IMR-90 (cell line): Measurements from ENCODE around the gene CDH13.

Experiments used
- BHLHE40 ChIP-seq: fragments of 150-350 bp; IDR thresholded peaks from 2 replicates; pipeline ENCODE4 v1.6.1; 2016; ENCODE audit warnings: mild to moderate bottlenecking, low read depth, low read length
- CEBPB ChIP-seq: IDR thresholded peaks from 2 replicates; pipeline ENCODE4 v1.6.1; 2012; ENCODE audit warnings: low read depth, low read length, improper control_type of control experiment
- CTCF ChIP-seq: conservative IDR thresholded peaks from 2 replicates; pipeline ENCODE4 v1.5.1; 2012; ENCODE audit warnings: mild to moderate bottlenecking, low read depth, low read length, improper control_type of control experiment
- FOS ChIP-seq: fragments of 150-350 bp; IDR thresholded peaks from 2 replicates; pipeline ENCODE4 v1.6.1; 2016; ENCODE audit warnings: low read depth, low read length
- MAFK ChIP-seq: IDR thresholded peaks from 2 replicates; pipeline ENCODE4 v1.6.1; 2012; ENCODE audit warnings: low read depth, low read length, improper control_type of control experiment
- MAZ ChIP-seq: IDR thresholded peaks from 2 replicates; pipeline ENCODE4 v1.6.1; 2012; ENCODE audit warnings: low read depth, mild to moderate bottlenecking, low read length, improper control_type of control experiment, moderate library complexity, borderline replicate concordance
- MXI1 ChIP-seq: IDR thresholded peaks from 2 replicates; pipeline ENCODE4 v1.6.1; 2012; ENCODE audit warnings: low read depth, mild to moderate bottlenecking, low read length, moderate library complexity, borderline replicate concordance
- POLR2A ChIP-seq: IDR thresholded peaks from 2 replicates; pipeline ENCODE4 v1.6.1; 2012; ENCODE audit warnings: mild to moderate bottlenecking, low read depth, low read length
- RAD21 ChIP-seq: IDR thresholded peaks from 2 replicates; pipeline ENCODE4 v1.6.1; 2012; ENCODE audit warnings: low read length, improper control_type of control experiment
- RCOR1 ChIP-seq: IDR thresholded peaks from 2 replicates; pipeline ENCODE4 v1.6.1; 2012; ENCODE audit warnings: mild to moderate bottlenecking, low read length, improper control_type of control experiment; ENCODE audit not compliant: insufficient replicate concordance
- RFX5 ChIP-seq: IDR thresholded peaks from 2 replicates; pipeline ENCODE4 v1.8.0; 2012; ENCODE audit warnings: low read depth, mild to moderate bottlenecking, low read length, moderate library complexity
- SMC3 ChIP-seq: fragments of 150-350 bp; IDR thresholded peaks from 2 replicates; pipeline ENCODE4 v1.6.1; 2016; ENCODE audit warnings: low read depth, mild to moderate bottlenecking, antibody characterized with exemption, low read length, moderate library complexity
- USF2 ChIP-seq: fragments of 150-350 bp; IDR thresholded peaks from 2 replicates; pipeline ENCODE4 v1.6.1; 2017; ENCODE audit warnings: mild to moderate bottlenecking, antibody characterized with exemption, low read length, low read depth

- TF ChIP-seq BHLHE40: no peak
- no peak for TF ChIP-seq CTCF
- no peak for TF ChIP-seq RFX5
- TF ChIP-seq POLR2A: no peak
- TF ChIP-seq MXI1: no peak
- TF ChIP-seq FOS: no peak
- TF ChIP-seq RCOR1: no peak
- no peak for TF ChIP-seq CEBPB
- no peak for TF ChIP-seq SMC3
- no peak for TF ChIP-seq RAD21
- TF ChIP-seq USF2: no peak
- TF ChIP-seq MAFK: no peak
- TF ChIP-seq MAZ: no peak
Measured at GRCh38 chr16:82758904-82759303, 132.1 kb downstream of the CDH13 start.
